Gastrocnemius medialis (tissue), 4 donors: ENCODE measurements around the gene COX7B2. TPM values are rescaled to one million over a fixed set of nuclear protein-coding genes. Genes with fewer than 3 reads are reported as not detected.

ENCODE experiments used
- ATAC-seq, 2 donors: fragments of 150-250 bp; one replicate each; pipeline ENCODE4 v1.9.1; 2016
- DNase-seq, 2 donors: peaks; one replicate each; pipeline ENCODE4 v3.0.0-alpha.2; 2019
- H3K27ac ChIP-seq, 4 donors: fragments of 200-600 bp; sonication (generic); 1 replicate in 1 of 4; 2 replicates in 3 of 4; pipeline ENCODE4 v1.5.1; 2016 to 2018; ENCODE audit warnings: mild to moderate bottlenecking in 2 of 4, moderate library complexity in 1 of 4
- H3K27me3 ChIP-seq, 3 donors: fragments of 200-600 bp; sonication (generic) in 2 of 3; 1 replicate in 1 of 3; 2 replicates in 2 of 3; pipeline versions ENCODE4 v1.5.1 to v1.6.0; 2016 to 2019; ENCODE audit warnings: mild to moderate bottlenecking in 1 of 3, moderate library complexity in 1 of 3
- H3K36me3 ChIP-seq, 2 donors: fragments of 200-600 bp; sonication (generic) in 1 of 2; one replicate each; pipeline ENCODE4 v1.5.1; 2017 to 2018
- H3K4me1 ChIP-seq, 2 donors: fragments of 200-600 bp; sonication (generic) in 1 of 2; one replicate each; pipeline ENCODE4 v1.5.1; 2016 to 2017; ENCODE audit warnings: mild to moderate bottlenecking in 2 of 2
- H3K4me3 ChIP-seq, 4 donors: fragments of 200-600 bp; sonication (generic) in 3 of 4; 1 replicate in 1 of 4; 2 replicates in 3 of 4; pipeline ENCODE4 v1.5.1; 2016 to 2019; ENCODE audit warnings: mild to moderate bottlenecking in 2 of 4
- H3K9me3 ChIP-seq, 3 donors: fragments of 200-600 bp; sonication (generic) in 2 of 3; 1 replicate in 1 of 3; 2 replicates in 2 of 3; pipeline ENCODE4 v1.5.1; 2016 to 2019
- POLR2A ChIP-seq, 2 donors: fragments of 450-650 bp; IDR thresholded peaks; one replicate each; pipeline ENCODE4 v1.6.1; 2017; ENCODE audit warnings: antibody characterized with exemption in 2 of 2, mild to moderate bottlenecking in 2 of 2, moderate library complexity in 2 of 2
- in situ Hi-C, 4 donors: fragments of 200-750 bp; cut with MboI; loops; one replicate each; pipeline versions ENCODE4 v1.15.0 to v1.8.0; 2017; ENCODE audit warnings: low sequenced_read_pairs in 4 of 4
- intact Hi-C: fragments of 100-400 bp; cut with DNase I; formaldehyde crosslinking; loops from one replicate; pipeline ENCODE4 v1.15.1; 2023; ENCODE audit warnings: low total_unique reads
- total RNA-seq, 4 donors: library from RNA; depleted of rRNA; stranded (reverse); fragments of >200 nt; gene quantifications; one replicate each; pipeline versions ENCODE4 v1.1.0 to v1.2.3, GENCODE V29; 2016
- TF ChIP-seq, protein P1 (sequence below), 5 experiments: fragments of 450-650 bp in 3 of 5; fragments of 200-600 bp in 2 of 5; sonication (generic) in 2 of 5; IDR thresholded peaks in 4 of 5; conservative IDR thresholded peaks in 1 of 5; 1 replicate in 4 of 5; 2 replicates in 1 of 5; pipeline ENCODE4 v1.5.1; 2016 to 2019; ENCODE audit warnings: antibody characterized with exemption in 5 of 5, mild to moderate bottlenecking in 3 of 5, moderate library complexity in 3 of 5

COX7B2 gene
- total RNA-seq, 4 donors from 2014 or later = not detected

GRCh38 chr4:46836584-46836983 is 72.5 kb downstream of the COX7B2 start:
- Histone ChIP-seq H3K36me3 (no peaks in the 10 kb centered on the region), H3K4me1 (no peaks in the 10 kb centered on the region), H3K9me3 (no peaks in the 10 kb centered on the region), H3K27me3 (no peaks in the 10 kb centered on the region), H3K4me3 (no peak overlapping the region), H3K27ac (no peak overlapping the region)
- intact Hi-C loops (no loop called here), in situ Hi-C loops (no loop called here)
- DNase-seq = no peak
- no peak for TF ChIP-seq POLR2A (IDR thresholded peaks at IDR 0.05)
- TF ChIP-seq, protein P1, sequence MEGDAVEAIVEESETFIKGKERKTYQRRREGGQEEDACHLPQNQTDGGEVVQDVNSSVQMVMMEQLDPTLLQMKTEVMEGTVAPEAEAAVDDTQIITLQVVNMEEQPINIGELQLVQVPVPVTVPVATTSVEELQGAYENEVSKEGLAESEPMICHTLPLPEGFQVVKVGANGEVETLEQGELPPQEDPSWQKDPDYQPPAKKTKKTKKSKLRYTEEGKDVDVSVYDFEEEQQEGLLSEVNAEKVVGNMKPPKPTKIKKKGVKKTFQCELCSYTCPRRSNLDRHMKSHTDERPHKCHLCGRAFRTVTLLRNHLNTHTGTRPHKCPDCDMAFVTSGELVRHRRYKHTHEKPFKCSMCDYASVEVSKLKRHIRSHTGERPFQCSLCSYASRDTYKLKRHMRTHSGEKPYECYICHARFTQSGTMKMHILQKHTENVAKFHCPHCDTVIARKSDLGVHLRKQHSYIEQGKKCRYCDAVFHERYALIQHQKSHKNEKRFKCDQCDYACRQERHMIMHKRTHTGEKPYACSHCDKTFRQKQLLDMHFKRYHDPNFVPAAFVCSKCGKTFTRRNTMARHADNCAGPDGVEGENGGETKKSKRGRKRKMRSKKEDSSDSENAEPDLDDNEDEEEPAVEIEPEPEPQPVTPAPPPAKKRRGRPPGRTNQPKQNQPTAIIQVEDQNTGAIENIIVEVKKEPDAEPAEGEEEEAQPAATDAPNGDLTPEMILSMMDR (IDR thresholded peaks at IDR 0.05 in 4 of 5, conservative IDR thresholded peaks at IDR 0.05 in 1 of 5) = no peak
- no peak for ATAC-seq

- H3K27me3 ChIP-seq = no peaks in the 10 kb centered on the region
- H3K27ac ChIP-seq = no peak overlapping the region
- no peak overlapping the region for H3K4me3 ChIP-seq
- intact Hi-C loops (no loop called here), in situ Hi-C loops (no loop called here)
- H3K4me1 ChIP-seq = no peaks in the 10 kb centered on the region
- no peak for DNase-seq
- ATAC-seq = no peak
- TF ChIP-seq POLR2A (IDR thresholded peaks at IDR 0.05) = no peak
- TF ChIP-seq, protein P1 (IDR thresholded peaks at IDR 0.05 in 4 of 5, conservative IDR thresholded peaks at IDR 0.05 in 1 of 5) = no peak
- H3K9me3 ChIP-seq = no peaks in the 10 kb centered on the region
- H3K36me3 ChIP-seq = no peaks in the 10 kb centered on the region
Measured at GRCh38 chr4:46830971-46831454, 78.0 kb downstream of the COX7B2 start.

DNA sequence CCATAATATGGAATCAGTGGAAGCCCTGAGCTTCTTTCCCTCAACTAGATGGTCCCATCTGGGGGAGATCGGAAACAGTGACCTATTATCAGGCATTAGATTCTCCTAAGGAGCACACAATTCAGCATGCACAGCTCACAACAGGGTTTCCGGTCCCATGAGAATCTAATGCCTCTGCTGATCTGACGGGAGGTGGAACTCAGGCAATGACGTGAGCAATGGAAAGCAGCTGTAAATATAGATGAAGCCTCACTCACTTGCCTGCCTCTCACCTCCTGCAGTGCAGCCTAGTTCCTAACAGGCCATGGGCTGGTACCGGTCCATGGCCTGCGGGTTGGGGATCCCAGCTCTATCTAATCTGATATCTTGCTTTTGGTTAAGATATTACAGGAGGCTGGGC is 88.9 kb downstream of the COX7B2 start:
- Histone ChIP-seq H3K9me3 (no peaks in the 10 kb centered on the region), H3K27ac (no peak overlapping the region), H3K36me3 (no peaks in the 10 kb centered on the region), H3K4me3 (no peak overlapping the region), H3K27me3 (no peaks in the 10 kb centered on the region), H3K4me1 (no peaks in the 10 kb centered on the region)
- DNase-seq (no peak), ATAC-seq (no peak)
- in situ Hi-C loops = no loop called here
- intact Hi-C loops = no loop called here
- TF ChIP-seq POLR2A (IDR thresholded peaks at IDR 0.05) = no peak
- TF ChIP-seq, protein P1 (IDR thresholded peaks at IDR 0.05 in 4 of 5, conservative IDR thresholded peaks at IDR 0.05 in 1 of 5) = no peak

DNA sequence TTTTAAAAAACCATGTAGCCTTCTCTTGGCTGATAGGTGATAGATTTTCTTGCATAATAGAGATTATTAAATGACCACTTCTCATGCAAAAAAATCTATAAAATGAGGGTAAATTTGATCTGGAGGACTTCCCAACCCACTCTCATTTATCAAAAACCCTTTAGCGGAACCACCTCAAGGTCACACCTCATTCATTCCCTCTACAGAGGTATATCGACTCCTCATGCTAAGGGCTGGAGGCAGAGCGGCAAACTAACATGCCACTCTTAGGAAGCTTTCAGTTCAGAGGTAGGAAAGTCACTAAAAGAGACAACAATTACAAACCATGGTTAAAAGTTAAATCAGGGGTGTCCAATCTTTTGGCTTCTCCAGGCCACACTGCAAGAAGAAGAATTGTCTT is 90.0 kb downstream of the COX7B2 start:
- intact Hi-C loops (no loop called here), in situ Hi-C loops (no loop called here)
- Histone ChIP-seq H3K4me3 (no peak overlapping the region), H3K9me3 (no peaks in the 10 kb centered on the region), H3K27me3 (no peaks in the 10 kb centered on the region), H3K4me1 (no peaks in the 10 kb centered on the region), H3K27ac (no peak overlapping the region), H3K36me3 (no peaks in the 10 kb centered on the region)
- no peak for ATAC-seq
- TF ChIP-seq, protein P1 (IDR thresholded peaks at IDR 0.05 in 4 of 5, conservative IDR thresholded peaks at IDR 0.05 in 1 of 5) = no peak
- no peak for TF ChIP-seq POLR2A (IDR thresholded peaks at IDR 0.05)
- DNase-seq = no peak

DNA sequence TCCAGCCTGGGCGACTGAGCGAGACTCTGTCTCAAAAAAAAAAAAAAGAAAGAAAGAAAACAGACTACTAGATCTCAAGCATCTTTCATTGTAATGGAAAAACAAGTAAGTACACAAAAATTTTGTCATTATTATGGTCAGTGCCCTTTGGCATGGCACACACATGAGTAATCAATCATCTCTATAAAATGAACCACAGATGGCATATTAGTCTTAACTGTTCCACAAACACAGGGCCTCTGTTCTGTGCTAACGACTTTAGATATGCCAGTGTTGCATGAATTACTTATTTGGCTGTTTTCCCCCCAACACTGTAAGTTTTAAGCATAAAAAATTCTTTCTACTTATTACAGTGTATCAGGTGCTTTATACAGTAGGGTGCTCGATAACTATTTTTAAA is 90.4 kb downstream of the COX7B2 start:
- no peak for TF ChIP-seq POLR2A (IDR thresholded peaks at IDR 0.05)
- TF ChIP-seq, protein P1 (IDR thresholded peaks at IDR 0.05 in 4 of 5, conservative IDR thresholded peaks at IDR 0.05 in 1 of 5) = no peak

More for the DNA sequence above, 90.4 kb downstream of the COX7B2 start:
- H3K4me3 ChIP-seq = no peak overlapping the region
- DNase-seq (no peak), ATAC-seq (no peak)
- intact Hi-C loops (no loop called here), in situ Hi-C loops (no loop called here)
- H3K36me3 ChIP-seq = no peaks in the 10 kb centered on the region
- no peaks in the 10 kb centered on the region for H3K9me3 ChIP-seq
- H3K4me1 ChIP-seq = no peaks in the 10 kb centered on the region
- no peak overlapping the region for H3K27ac ChIP-seq
- H3K27me3 ChIP-seq = no peaks in the 10 kb centered on the region
